Panc1 (cell line): ENCODE data around the gene CES1. TPM values are rescaled to one million over a fixed set of nuclear protein-coding genes. Genes with fewer than 3 reads are reported as not detected.
"Not testable (repeated sequence)": the region's sequence is repeated elsewhere in the genome, so short reads cannot be mapped to it uniquely, and the experiment has no call there.

ENCODE experiments used
- ATAC-seq: fragments of 200-7000 bp; cut with Tn5 transposase; 2 replicates; pipeline ENCODE4 v1.9.1; 2020; ENCODE audit warnings: mild to moderate bottlenecking, moderate library complexity
- BruUV-seq: library from RNA; stranded (reverse); fragments of 400-500 nt; replicated peaks from 2 replicates; lab custom pipeline; 2021; lab: Mats Ljungman, UMichigan
- CTCF ChIA-PET: fragments of 300-600 bp; sonication (Branson Sonifier 250); formaldehyde crosslinking; loops from one replicate; lab custom pipeline; 2022; ENCODE audit warnings: antibody characterized with exemption; lab: Charles Lee
- POLR2A ChIA-PET: fragments of 300-600 bp; sonication (Branson Sonifier 250); formaldehyde crosslinking; loops from one replicate; lab custom pipeline; 2022; ENCODE audit warnings: antibody characterized with exemption; lab: Charles Lee
- DNase-seq: peaks from one replicate; pipeline ENCODE4 v3.0.0-alpha.2; 2010; ENCODE audit warnings: low read depth, low spot score
- H3K27ac ChIP-seq: 2 replicates; pipeline ENCODE4 v1.5.1; 2011; ENCODE audit warnings: mild to moderate bottlenecking, low read length, inconsistent platforms
- H3K27me3 ChIP-seq: fragments of 200-500 bp; sonication (Bioruptor generic); 2 replicates; pipeline ENCODE4 v1.6.0; 2014; ENCODE audit warnings: low read length, inconsistent platforms; ENCODE audit not compliant: control insufficient read depth, insufficient read depth
- H3K36me3 ChIP-seq: fragments of 200-500 bp; sonication (Bioruptor generic); 2 replicates; pipeline ENCODE4 v1.5.1; 2014; ENCODE audit warnings: inconsistent platforms, mild to moderate bottlenecking, low read length, moderate library complexity; ENCODE audit not compliant: control insufficient read depth, insufficient read depth
- H3K4me1 ChIP-seq: 2 replicates; pipeline ENCODE4 v1.5.1; 2011; ENCODE audit warnings: inconsistent platforms, mild to moderate bottlenecking, low read length, moderate library complexity; ENCODE audit not compliant: control insufficient read depth, insufficient read depth
- H3K4me3 ChIP-seq, 2 experiments: 2 replicates each; pipeline ENCODE4 v1.5.1; 2011 to 2012; ENCODE audit warnings: low read depth in 2 of 2, low read length in 2 of 2, mild to moderate bottlenecking in 2 of 2, inconsistent platforms in 1 of 2, moderate library complexity in 1 of 2
- H3K9me3 ChIP-seq: fragments of 200-500 bp; sonication (Bioruptor generic); 2 replicates; pipeline ENCODE4 v1.5.1; 2014; ENCODE audit warnings: low read depth, mild to moderate bottlenecking, inconsistent platforms, low read length, moderate library complexity; ENCODE audit not compliant: control insufficient read depth, insufficient read depth
- POLR2AphosphoS5 ChIP-seq: IDR thresholded peaks from 2 replicates; pipeline ENCODE4 v1.6.1; 2012; ENCODE audit warnings: mild to moderate bottlenecking, low read depth, low read length, moderate library complexity
- SIN3A ChIP-seq: IDR thresholded peaks from 2 replicates; pipeline ENCODE4 v1.6.1; 2012; ENCODE audit warnings: low read depth, mild to moderate bottlenecking, low read length, moderate library complexity, borderline replicate concordance; ENCODE audit not compliant: insufficient read depth
- TCF7L2 ChIP-seq: IDR thresholded peaks from 2 replicates; pipeline ENCODE4 v1.6.1; 2011; ENCODE audit warnings: mild to moderate bottlenecking, low read depth, low read length, inconsistent platforms
- in situ Hi-C: cut with HindIII; loops from 2 replicates; pipeline ENCODE4 v1.10.0; 2016; ENCODE audit warnings: low sequenced_read_pairs, low pct_unique_long_range_greater_than_20kb
- intact Hi-C: fragments of 100-400 bp; cut with micrococcal nuclease; formaldehyde crosslinking; loops from one replicate; pipeline ENCODE4 v1.10.0; 2022; ENCODE audit not compliant: unreplicated experiment
- total RNA-seq: library from RNA; stranded (reverse); gene quantifications from one replicate; pipeline ENCODE4 v1.2.1, GENCODE V29; 2021; ENCODE audit not compliant: unreplicated experiment
- TF ChIP-seq, protein P1 (sequence below): fragments of 450-650 bp; IDR thresholded peaks from 2 replicates; pipeline ENCODE4 v1.5.1; 2017; ENCODE audit warnings: mild to moderate bottlenecking
- TF ChIP-seq, protein P2 (sequence below), 2 experiments: IDR thresholded peaks; 2 replicates each; pipeline ENCODE4 v1.6.1; 2011 to 2012; ENCODE audit warnings: low read depth in 2 of 2, control low read depth in 1 of 2, low read length in 1 of 2, mild to moderate bottlenecking in 1 of 2, moderate library complexity in 1 of 2; ENCODE audit not compliant: insufficient read depth in 1 of 2

The CES1 gene
- total RNA-seq, 1 experiment from 2014 or later: 27.5 TPM

DNA sequence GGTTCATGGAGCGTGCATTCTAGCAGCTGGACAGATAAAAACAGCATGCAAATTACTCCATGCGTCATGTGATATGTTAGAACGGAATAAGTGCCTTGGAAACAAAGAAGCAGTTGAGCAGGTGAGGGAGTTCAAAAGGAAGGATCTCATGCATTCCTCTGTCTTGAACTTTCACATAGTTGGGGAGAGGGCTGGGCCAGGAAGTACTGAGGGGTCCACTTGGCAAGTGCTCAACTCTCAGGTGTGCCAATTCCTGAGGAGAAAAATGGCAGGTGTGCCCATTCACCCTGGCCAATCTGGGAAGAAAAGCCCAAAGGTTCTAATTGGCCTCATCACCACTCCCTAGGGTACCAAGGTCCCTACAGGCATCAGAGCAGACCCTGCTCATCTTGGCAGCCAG lies 67.7 kb downstream of the CES1 start:
- TF ChIP-seq, protein P1, sequence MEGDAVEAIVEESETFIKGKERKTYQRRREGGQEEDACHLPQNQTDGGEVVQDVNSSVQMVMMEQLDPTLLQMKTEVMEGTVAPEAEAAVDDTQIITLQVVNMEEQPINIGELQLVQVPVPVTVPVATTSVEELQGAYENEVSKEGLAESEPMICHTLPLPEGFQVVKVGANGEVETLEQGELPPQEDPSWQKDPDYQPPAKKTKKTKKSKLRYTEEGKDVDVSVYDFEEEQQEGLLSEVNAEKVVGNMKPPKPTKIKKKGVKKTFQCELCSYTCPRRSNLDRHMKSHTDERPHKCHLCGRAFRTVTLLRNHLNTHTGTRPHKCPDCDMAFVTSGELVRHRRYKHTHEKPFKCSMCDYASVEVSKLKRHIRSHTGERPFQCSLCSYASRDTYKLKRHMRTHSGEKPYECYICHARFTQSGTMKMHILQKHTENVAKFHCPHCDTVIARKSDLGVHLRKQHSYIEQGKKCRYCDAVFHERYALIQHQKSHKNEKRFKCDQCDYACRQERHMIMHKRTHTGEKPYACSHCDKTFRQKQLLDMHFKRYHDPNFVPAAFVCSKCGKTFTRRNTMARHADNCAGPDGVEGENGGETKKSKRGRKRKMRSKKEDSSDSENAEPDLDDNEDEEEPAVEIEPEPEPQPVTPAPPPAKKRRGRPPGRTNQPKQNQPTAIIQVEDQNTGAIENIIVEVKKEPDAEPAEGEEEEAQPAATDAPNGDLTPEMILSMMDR: no peak
- TF ChIP-seq SIN3A (no peak), TCF7L2 (no peak), POLR2AphosphoS5 (no peak)
- TF ChIP-seq, protein P2, sequence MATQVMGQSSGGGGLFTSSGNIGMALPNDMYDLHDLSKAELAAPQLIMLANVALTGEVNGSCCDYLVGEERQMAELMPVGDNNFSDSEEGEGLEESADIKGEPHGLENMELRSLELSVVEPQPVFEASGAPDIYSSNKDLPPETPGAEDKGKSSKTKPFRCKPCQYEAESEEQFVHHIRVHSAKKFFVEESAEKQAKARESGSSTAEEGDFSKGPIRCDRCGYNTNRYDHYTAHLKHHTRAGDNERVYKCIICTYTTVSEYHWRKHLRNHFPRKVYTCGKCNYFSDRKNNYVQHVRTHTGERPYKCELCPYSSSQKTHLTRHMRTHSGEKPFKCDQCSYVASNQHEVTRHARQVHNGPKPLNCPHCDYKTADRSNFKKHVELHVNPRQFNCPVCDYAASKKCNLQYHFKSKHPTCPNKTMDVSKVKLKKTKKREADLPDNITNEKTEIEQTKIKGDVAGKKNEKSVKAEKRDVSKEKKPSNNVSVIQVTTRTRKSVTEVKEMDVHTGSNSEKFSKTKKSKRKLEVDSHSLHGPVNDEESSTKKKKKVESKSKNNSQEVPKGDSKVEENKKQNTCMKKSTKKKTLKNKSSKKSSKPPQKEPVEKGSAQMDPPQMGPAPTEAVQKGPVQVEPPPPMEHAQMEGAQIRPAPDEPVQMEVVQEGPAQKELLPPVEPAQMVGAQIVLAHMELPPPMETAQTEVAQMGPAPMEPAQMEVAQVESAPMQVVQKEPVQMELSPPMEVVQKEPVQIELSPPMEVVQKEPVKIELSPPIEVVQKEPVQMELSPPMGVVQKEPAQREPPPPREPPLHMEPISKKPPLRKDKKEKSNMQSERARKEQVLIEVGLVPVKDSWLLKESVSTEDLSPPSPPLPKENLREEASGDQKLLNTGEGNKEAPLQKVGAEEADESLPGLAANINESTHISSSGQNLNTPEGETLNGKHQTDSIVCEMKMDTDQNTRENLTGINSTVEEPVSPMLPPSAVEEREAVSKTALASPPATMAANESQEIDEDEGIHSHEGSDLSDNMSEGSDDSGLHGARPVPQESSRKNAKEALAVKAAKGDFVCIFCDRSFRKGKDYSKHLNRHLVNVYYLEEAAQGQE (IDR thresholded peaks at IDR 0.05; ENCODE audit: insufficient read depth in 1 of 2, low read depth in 2 of 2, low read length in 1 of 2): no peak

DNA sequence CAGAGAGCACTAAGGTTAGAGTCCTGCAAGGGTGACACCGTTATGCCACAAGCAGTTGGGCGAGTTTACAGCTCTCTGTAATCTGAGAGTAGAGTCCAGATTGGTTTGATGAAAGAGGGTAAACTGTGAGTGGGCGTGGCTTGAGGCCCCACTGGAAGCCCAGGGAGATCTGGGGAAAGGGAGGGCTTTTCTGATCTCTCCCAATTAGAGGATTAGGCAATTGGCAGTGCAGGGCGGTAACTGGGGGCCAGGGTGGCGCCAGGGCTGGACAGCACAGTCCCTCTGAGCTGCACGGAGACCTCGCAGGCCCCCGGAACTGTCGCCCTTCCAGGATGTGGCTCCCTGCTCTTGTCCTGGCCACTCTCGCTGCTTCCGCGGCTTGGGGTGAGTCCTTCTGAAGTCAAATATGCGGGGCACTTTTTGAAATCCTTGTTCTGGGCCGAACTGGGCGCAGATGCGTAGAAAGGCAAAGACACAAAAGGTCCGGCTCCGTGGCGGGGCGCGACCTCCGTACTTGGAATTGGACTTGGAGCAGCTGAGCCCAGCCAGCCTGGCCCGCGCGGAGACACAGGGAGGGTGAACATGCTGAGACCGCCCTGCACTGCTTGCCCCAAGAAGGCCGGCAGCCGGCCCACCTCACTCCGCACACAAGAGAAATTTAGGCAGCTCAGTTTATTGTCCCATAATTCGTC lies 72.4 kb downstream of the CES1 start:
- no TSS peak for BruUV-seq
- TF ChIP-seq TCF7L2 (no peak), SIN3A (no peak), POLR2AphosphoS5 (no peak)
- TF ChIP-seq, protein P1: no peak
- TF ChIP-seq, protein P2 (IDR thresholded peaks at IDR 0.05; ENCODE audit: insufficient read depth in 1 of 2, low read depth in 2 of 2, low read length in 1 of 2): no peak
- no peaks in the 10 kb centered on the region for H3K9me3 ChIP-seq
- intact Hi-C loops: no loop called here
- no peak overlapping the region for H3K4me3 ChIP-seq
- no peak overlapping the region for H3K27ac ChIP-seq
- POLR2A ChIA-PET: no interaction called here
- no peaks in the 10 kb centered on the region for H3K4me1 ChIP-seq
- ATAC-seq (no peak), DNase-seq (no peak)
- CTCF ChIA-PET: interaction anchor here (1.0 kb wide), 1 partner anchor 70 kb away, joined by 3 read pairs; no protein-coding TSS in a partner anchor
- in situ Hi-C loops: no loop called here
- no peaks in the 10 kb centered on the region for H3K36me3 ChIP-seq
- H3K27me3 ChIP-seq: no peaks in the 10 kb centered on the region

More for the DNA sequence above, 67.7 kb downstream of the CES1 start:
- no peak for ATAC-seq
- H3K4me3 ChIP-seq: no peak overlapping the region
- no peak for DNase-seq
- no peaks in the 10 kb centered on the region for H3K4me1 ChIP-seq
- intact Hi-C loops: no loop called here
- BruUV-seq: no TSS peak
- no peaks in the 10 kb centered on the region for H3K36me3 ChIP-seq
- no peaks in the 10 kb centered on the region for H3K9me3 ChIP-seq
- no peak overlapping the region for H3K27ac ChIP-seq
- POLR2A ChIA-PET: no interaction called here
- no peaks in the 10 kb centered on the region for H3K27me3 ChIP-seq
- in situ Hi-C loops: no loop called here
- CTCF ChIA-PET: no interaction called here

DNA sequence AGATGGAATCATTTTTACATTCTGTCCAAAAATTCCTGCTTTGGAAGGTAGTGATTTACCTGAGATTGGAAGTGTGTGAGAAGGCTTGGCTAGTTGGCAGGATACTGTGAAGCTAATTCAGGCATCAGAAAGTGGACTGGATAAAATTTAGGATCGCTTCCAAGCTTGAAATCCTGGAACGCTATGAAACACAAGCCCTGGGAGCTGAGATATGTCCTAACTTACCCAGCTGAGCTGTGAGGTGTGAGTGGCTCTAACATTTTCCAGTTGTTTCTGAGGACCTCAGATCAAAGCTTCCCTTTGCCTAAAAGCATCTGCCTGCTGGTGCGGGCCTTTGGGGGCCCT lies 73.0 kb downstream of the CES1 start:
- H3K27me3 ChIP-seq, H3K4me1 ChIP-seq, DNase-seq, H3K27ac ChIP-seq, BruUV-seq, POLR2A ChIA-PET, intact Hi-C loops, H3K9me3 ChIP-seq, H3K36me3 ChIP-seq, ATAC-seq, H3K4me3 ChIP-seq, in situ Hi-C loops: not testable (repeated sequence)
- CTCF ChIA-PET: interaction anchor here (1.0 kb wide), 1 partner anchor 70 kb away, joined by 3 read pairs; no protein-coding TSS in a partner anchor
